HCT116 (cell line): ENCODE data around the gene SAMD9L. TPM values are rescaled to one million over a fixed set of nuclear protein-coding genes. Genes with fewer than 3 reads are reported as not detected.

Experiments used
- ATAC-seq: fragments of 200-7000 bp; cut with Tn5 transposase; 2 replicates; pipeline ENCODE4 v1.9.1; 2020; ENCODE audit warnings: mild to moderate bottlenecking, moderate library complexity
- BruUV-seq: library from RNA; stranded (reverse); fragments of 400-500 nt; replicated peaks from 2 replicates; lab custom pipeline; 2021; lab: Mats Ljungman, UMichigan
- CTCF ChIA-PET: fragments of 300-600 bp; sonication (Branson Sonifier 250); formaldehyde crosslinking; loops from one replicate; lab custom pipeline; 2021; ENCODE audit warnings: antibody characterized with exemption; lab: Charles Lee
- POLR2A ChIA-PET: fragments of 300-600, 350-600 bp; sonication (Branson Sonifier 250); formaldehyde crosslinking; loops from one replicate; lab custom pipeline; 2021; ENCODE audit warnings: antibody characterized with exemption; lab: Charles Lee
- RAD21 ChIA-PET, 2 experiments: fragments of 300-600 bp; sonication (Branson Sonifier 250); formaldehyde crosslinking; loops; one replicate each; lab custom pipeline; 2023; ENCODE audit warnings: low total read pairs in 2 of 2; ENCODE audit not compliant: uncharacterized antibody in 2 of 2, unreplicated experiment in 2 of 2, low non-redundant PET in 1 of 2; lab: Charles Lee
- DNase-seq: peaks from one replicate; pipeline ENCODE4 v3.0.0-alpha.2; 2010; ENCODE audit warnings: low read depth, low spot score
- H2AFZ ChIP-seq: fragments of 200-600 bp; shearing (Covaris generic), sonication (generic); 2 replicates; pipeline ENCODE4 v1.6.1; 2017; ENCODE audit warnings: low read depth, mixed run types, mixed read lengths, antibody characterized with exemption, low read length; ENCODE audit not compliant: poor library complexity, severe bottlenecking
- H3K27ac ChIP-seq: 2 replicates; pipeline ENCODE4 v1.5.1; 2012; ENCODE audit warnings: low read depth, low read length
- H3K27me3 ChIP-seq: fragments of 200-600 bp; sonication (generic); 2 replicates; pipeline ENCODE4 v1.6.1; 2016; ENCODE audit warnings: mixed run types, low read length, mixed read lengths; ENCODE audit not compliant: insufficient read depth
- H3K36me3 ChIP-seq, 2 experiments: fragments of 200-500 bp in 1 of 2; fragments of 200-600 bp in 1 of 2; sonication (Bioruptor generic) in 1 of 2; sonication (generic) in 1 of 2; 2 replicates each; pipeline versions ENCODE4 v1.5.1 to v1.6.1; 2014 to 2016; ENCODE audit warnings: low read length in 2 of 2, inconsistent platforms in 1 of 2, mixed read lengths in 1 of 2, mixed run types in 1 of 2; ENCODE audit not compliant: insufficient read depth in 2 of 2, control insufficient read depth in 1 of 2
- H3K4me1 ChIP-seq, 2 experiments: fragments of 200-600 bp in 1 of 2; sonication (generic) in 1 of 2; 2 replicates each; pipeline versions ENCODE4 v1.5.1 to v1.6.1; 2012 to 2017; ENCODE audit warnings: low read length in 2 of 2, inconsistent platforms in 1 of 2, mild to moderate bottlenecking in 1 of 2, mixed read lengths in 1 of 2, mixed run types in 1 of 2, moderate library complexity in 1 of 2; ENCODE audit not compliant: insufficient read depth in 2 of 2, control insufficient read depth in 1 of 2
- H3K4me2 ChIP-seq: fragments of 200-600 bp; sonication (generic); 2 replicates; pipeline ENCODE4 v1.6.1; 2017; ENCODE audit warnings: mixed run types, low read length, mixed read lengths
- H3K4me3 ChIP-seq, 2 experiments: fragments of 200-600 bp in 1 of 2; sonication (generic) in 1 of 2; replicated peaks in 1 of 2; 2 replicates each; pipeline ENCODE4 v1.5.1; 2011 to 2016; ENCODE audit warnings: low read length in 2 of 2, control low read depth in 1 of 2, low read depth in 1 of 2, mild to moderate bottlenecking in 1 of 2, mixed read lengths in 1 of 2, mixed run types in 1 of 2
- H3K79me2 ChIP-seq: fragments of 200-600 bp; sonication (generic); 2 replicates; pipeline ENCODE4 v1.6.1; 2017; ENCODE audit warnings: mild to moderate bottlenecking, mixed run types, low read length, moderate library complexity, mixed read lengths; ENCODE audit not compliant: insufficient read depth
- H3K9ac ChIP-seq: fragments of 200-600 bp; sonication (generic); 2 replicates; pipeline ENCODE4 v1.6.1; 2016; ENCODE audit warnings: low read length, mixed read lengths
- H3K9me2 ChIP-seq: fragments of 200-600 bp; sonication (generic), shearing (Covaris generic); 2 replicates; pipeline ENCODE4 v1.6.1; 2017; ENCODE audit warnings: mixed run types, mild to moderate bottlenecking, moderate library complexity; ENCODE audit not compliant: insufficient read depth
- H3K9me3 ChIP-seq, 2 experiments: fragments of 200-500 bp in 1 of 2; fragments of 200-600 bp in 1 of 2; sonication (Bioruptor generic) in 1 of 2; sonication (generic) in 1 of 2; 2 replicates each; pipeline ENCODE4 v1.6.1; 2014 to 2017; ENCODE audit warnings: low read length in 2 of 2, mixed read lengths in 2 of 2, inconsistent platforms in 1 of 2, low read depth in 1 of 2, mild to moderate bottlenecking in 1 of 2, mixed run types in 1 of 2, moderate library complexity in 1 of 2; ENCODE audit not compliant: control insufficient read depth in 1 of 2, insufficient read depth in 1 of 2
- H4K20me1 ChIP-seq: fragments of 200-600 bp; sonication (generic), shearing (Covaris generic); 2 replicates; pipeline ENCODE4 v1.6.1; 2017; ENCODE audit warnings: mixed run types, mild to moderate bottlenecking, moderate library complexity; ENCODE audit not compliant: insufficient read depth
- CBX3 ChIP-seq: IDR thresholded peaks from 2 replicates; pipeline ENCODE4 v1.6.1; 2012; ENCODE audit warnings: low read depth
- CEBPB ChIP-seq: IDR thresholded peaks from 2 replicates; pipeline ENCODE4 v1.6.1; 2012; ENCODE audit warnings: low read depth
- EGR1 ChIP-seq: IDR thresholded peaks from 2 replicates; pipeline ENCODE4 v1.6.1; 2012; ENCODE audit warnings: low read depth
- ELF1 ChIP-seq: IDR thresholded peaks from 2 replicates; pipeline ENCODE4 v1.6.1; 2012; ENCODE audit warnings: low read depth, borderline replicate concordance
- EZH2phosphoT487 ChIP-seq: fragments of 200-600 bp; IDR thresholded peaks from 2 replicates; pipeline ENCODE4 v1.6.1; 2018; ENCODE audit warnings: antibody characterized with exemption, borderline replicate concordance
- JUND ChIP-seq: IDR thresholded peaks from 2 replicates; pipeline ENCODE4 v1.6.1; 2012
- POLR2AphosphoS5 ChIP-seq: IDR thresholded peaks from 2 replicates; pipeline ENCODE4 v1.6.1; 2011; ENCODE audit warnings: mild to moderate bottlenecking, low read depth, low read length, moderate library complexity
- SIN3A ChIP-seq: IDR thresholded peaks from 2 replicates; pipeline ENCODE4 v1.6.1; 2012; ENCODE audit warnings: low read depth
- SRF ChIP-seq: IDR thresholded peaks from 2 replicates; pipeline ENCODE4 v1.6.1; 2012; ENCODE audit warnings: low read depth
- ZFX ChIP-seq: fragments of 450-650 bp; IDR thresholded peaks from 2 replicates; pipeline ENCODE4 v1.6.1; 2017
- ZNF274 ChIP-seq: fragments of 200-500 bp; sonication (Bioruptor generic); IDR thresholded peaks from 2 replicates; pipeline ENCODE4 v1.6.1; 2014; ENCODE audit warnings: mild to moderate bottlenecking, low read depth, low read length, inconsistent platforms
- intact Hi-C: fragments of 100-400 bp; cut with micrococcal nuclease; formaldehyde crosslinking; loops from 2 replicates; pipeline ENCODE4 v1.10.0; 2022
- total RNA-seq: library from RNA; stranded (reverse); gene quantifications from one replicate; pipeline ENCODE4 v1.2.1, GENCODE V29; 2021; ENCODE audit not compliant: unreplicated experiment
- TF ChIP-seq, protein P1 (sequence below): IDR thresholded peaks from 2 replicates; pipeline ENCODE4 v1.6.1; 2011; ENCODE audit warnings: mild to moderate bottlenecking, low read length, moderate library complexity; ENCODE audit not compliant: insufficient replicate concordance; ENCODE audit errors: extremely low read depth
- TF ChIP-seq, protein P2 (sequence below): IDR thresholded peaks from 2 replicates; pipeline ENCODE4 v1.6.1; 2012
- TF ChIP-seq, protein P3 (sequence below): IDR thresholded peaks from 2 replicates; pipeline ENCODE4 v1.6.1; 2012; ENCODE audit warnings: low read depth

SAMD9L gene
- total RNA-seq, 1 experiment from 2014 or later: 0.15 TPM

DNA sequence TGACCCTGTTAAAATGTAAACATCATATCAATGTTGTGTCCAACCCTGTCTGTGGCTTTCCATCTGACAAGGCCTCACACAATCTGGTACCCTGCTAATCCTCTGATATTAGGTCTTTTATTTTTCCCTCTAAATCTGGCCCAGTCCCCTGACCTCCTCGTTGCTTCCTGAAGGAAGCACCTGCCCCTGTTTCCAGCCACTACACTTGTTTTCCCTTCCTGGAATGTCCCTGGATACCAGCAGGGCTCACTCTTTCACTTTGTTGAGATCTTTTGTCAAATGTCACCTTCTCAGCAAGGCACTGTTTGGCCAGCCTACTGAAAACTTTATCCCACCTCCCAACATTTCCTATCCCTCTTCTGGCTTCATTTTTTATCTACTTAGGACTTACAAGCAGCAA is 2.1 kb downstream of the SAMD9L start:
- ChIA-PET CTCF (no interaction called here), RAD21 (no interaction called here)
- Histone ChIP-seq H3K4me2 (no peak overlapping the region), H3K9ac (no peak overlapping the region), H3K9me2 (peaks cover 3% of the 10 kb centered on the region; the same call in 1 of the 2 replicates), H3K79me2 (no peaks in the 10 kb centered on the region), H4K20me1 (no peaks in the 10 kb centered on the region), H3K4me1 (no peaks in the 10 kb centered on the region), H3K4me3 (no peak overlapping the region)
- intact Hi-C loops: no loop called here
- no peak for ATAC-seq
- no peak for TF ChIP-seq JUND
- TF ChIP-seq EGR1: no peak
- no peak for TF ChIP-seq POLR2AphosphoS5
- no peak for TF ChIP-seq SRF
- TF ChIP-seq ELF1: no peak
- TF ChIP-seq, protein P1, sequence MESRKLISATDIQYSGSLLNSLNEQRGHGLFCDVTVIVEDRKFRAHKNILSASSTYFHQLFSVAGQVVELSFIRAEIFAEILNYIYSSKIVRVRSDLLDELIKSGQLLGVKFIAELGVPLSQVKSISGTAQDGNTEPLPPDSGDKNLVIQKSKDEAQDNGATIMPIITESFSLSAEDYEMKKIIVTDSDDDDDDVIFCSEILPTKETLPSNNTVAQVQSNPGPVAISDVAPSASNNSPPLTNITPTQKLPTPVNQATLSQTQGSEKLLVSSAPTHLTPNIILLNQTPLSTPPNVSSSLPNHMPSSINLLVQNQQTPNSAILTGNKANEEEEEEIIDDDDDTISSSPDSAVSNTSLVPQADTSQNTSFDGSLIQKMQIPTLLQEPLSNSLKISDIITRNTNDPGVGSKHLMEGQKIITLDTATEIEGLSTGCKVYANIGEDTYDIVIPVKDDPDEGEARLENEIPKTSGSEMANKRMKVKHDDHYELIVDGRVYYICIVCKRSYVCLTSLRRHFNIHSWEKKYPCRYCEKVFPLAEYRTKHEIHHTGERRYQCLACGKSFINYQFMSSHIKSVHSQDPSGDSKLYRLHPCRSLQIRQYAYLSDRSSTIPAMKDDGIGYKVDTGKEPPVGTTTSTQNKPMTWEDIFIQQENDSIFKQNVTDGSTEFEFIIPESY: no peak
- no peak for TF ChIP-seq ZFX
- no peak for TF ChIP-seq CEBPB
- no peak for TF ChIP-seq EZH2phosphoT487
- no peak for TF ChIP-seq SIN3A
- TF ChIP-seq, all 23 proteins: peak for 0
- POLR2A ChIA-PET: no interaction called here
- DNase-seq: no peak
- Histone ChIP-seq H2AFZ (no peak overlapping the region), H3K27ac (no peak overlapping the region), H3K9me3 (no peaks in the 10 kb centered on the region), H3K27me3 (no peaks in the 10 kb centered on the region), H3K36me3 (no peaks in the 10 kb centered on the region)
- BruUV-seq: no TSS peak

DNA sequence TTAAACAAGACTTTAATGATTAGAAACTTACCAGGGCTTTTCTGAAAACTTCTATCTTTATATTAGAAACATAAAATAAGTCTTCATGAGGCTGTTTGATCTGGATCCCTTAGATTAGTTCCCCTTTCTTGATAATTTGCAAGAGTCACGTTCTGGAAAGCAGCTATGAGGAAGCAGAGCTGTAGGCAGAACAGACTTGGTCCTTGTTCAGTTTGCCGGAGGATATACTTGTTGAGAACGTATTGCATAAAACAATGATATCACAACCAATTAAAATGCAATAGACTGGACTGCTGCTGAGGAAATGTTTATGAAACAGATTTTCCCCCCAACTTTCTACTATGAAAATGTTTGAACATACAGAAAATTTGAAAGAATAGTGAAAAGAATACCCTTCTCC is 2.8 kb downstream of the SAMD9L start:
- no TSS peak for BruUV-seq
- intact Hi-C loops: no loop called here
- ATAC-seq: no peak

More for the DNA sequence above, 2.8 kb downstream of the SAMD9L start:
- POLR2A ChIA-PET: no interaction called here
- H3K79me2 ChIP-seq: no peaks in the 10 kb centered on the region
- H3K4me1 ChIP-seq: no peaks in the 10 kb centered on the region
- H3K9me2 ChIP-seq: peaks cover 3% of the 10 kb centered on the region; the same call in 1 of the 2 replicates
- TF ChIP-seq ZNF274 (no peak), CBX3 (no peak), CEBPB (no peak)
- TF ChIP-seq, protein P2, sequence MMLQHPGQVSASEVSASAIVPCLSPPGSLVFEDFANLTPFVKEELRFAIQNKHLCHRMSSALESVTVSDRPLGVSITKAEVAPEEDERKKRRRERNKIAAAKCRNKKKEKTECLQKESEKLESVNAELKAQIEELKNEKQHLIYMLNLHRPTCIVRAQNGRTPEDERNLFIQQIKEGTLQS: no peak
- TF ChIP-seq, protein P3, sequence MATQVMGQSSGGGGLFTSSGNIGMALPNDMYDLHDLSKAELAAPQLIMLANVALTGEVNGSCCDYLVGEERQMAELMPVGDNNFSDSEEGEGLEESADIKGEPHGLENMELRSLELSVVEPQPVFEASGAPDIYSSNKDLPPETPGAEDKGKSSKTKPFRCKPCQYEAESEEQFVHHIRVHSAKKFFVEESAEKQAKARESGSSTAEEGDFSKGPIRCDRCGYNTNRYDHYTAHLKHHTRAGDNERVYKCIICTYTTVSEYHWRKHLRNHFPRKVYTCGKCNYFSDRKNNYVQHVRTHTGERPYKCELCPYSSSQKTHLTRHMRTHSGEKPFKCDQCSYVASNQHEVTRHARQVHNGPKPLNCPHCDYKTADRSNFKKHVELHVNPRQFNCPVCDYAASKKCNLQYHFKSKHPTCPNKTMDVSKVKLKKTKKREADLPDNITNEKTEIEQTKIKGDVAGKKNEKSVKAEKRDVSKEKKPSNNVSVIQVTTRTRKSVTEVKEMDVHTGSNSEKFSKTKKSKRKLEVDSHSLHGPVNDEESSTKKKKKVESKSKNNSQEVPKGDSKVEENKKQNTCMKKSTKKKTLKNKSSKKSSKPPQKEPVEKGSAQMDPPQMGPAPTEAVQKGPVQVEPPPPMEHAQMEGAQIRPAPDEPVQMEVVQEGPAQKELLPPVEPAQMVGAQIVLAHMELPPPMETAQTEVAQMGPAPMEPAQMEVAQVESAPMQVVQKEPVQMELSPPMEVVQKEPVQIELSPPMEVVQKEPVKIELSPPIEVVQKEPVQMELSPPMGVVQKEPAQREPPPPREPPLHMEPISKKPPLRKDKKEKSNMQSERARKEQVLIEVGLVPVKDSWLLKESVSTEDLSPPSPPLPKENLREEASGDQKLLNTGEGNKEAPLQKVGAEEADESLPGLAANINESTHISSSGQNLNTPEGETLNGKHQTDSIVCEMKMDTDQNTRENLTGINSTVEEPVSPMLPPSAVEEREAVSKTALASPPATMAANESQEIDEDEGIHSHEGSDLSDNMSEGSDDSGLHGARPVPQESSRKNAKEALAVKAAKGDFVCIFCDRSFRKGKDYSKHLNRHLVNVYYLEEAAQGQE: no peak
- TF ChIP-seq, protein P1: no peak
- no peak overlapping the region for H3K27ac ChIP-seq
- no peaks in the 10 kb centered on the region for H3K27me3 ChIP-seq
- no peak overlapping the region for H3K9ac ChIP-seq
- H3K4me3 ChIP-seq: no peak overlapping the region
- H4K20me1 ChIP-seq: no peaks in the 10 kb centered on the region
- H3K9me3 ChIP-seq: no peaks in the 10 kb centered on the region
- no peak overlapping the region for H3K4me2 ChIP-seq
- no peak overlapping the region for H2AFZ ChIP-seq
- DNase-seq: no peak
- no peaks in the 10 kb centered on the region for H3K36me3 ChIP-seq
- RAD21 ChIA-PET: no interaction called here
- CTCF ChIA-PET: no interaction called here
